CD4-positive, alpha-beta T cell treated with Interferon alpha-2 for 1 hour (primary cell): ENCODE measurements around the gene CDYL2.

Experiments used
- DNase-seq, 2 donors: peaks; one replicate each; pipeline ENCODE4 v3.0.0-alpha.2; 2020 to 2022

The CDYL2 gene

DNA sequence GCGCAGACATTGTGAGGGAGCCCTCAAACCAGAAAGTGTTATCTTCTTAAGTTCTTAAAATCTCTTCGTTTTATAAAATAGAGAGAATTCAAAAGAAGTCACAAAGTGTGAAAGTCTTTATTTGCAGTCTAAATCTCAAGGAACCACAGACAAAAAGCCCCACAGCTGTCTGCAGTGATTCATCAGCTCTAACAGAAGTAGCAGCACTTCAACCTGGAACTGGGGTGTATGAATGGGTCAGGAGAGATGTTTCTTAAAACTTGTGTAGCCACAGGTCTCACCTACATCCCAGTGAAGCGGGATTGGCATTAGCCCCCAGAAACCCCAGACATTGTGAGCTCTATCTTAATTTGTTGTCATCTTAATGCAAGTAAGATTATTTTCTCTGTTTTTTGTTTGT is 61.1 kb downstream of the CDYL2 start:
- no peak for DNase-seq

DNA sequence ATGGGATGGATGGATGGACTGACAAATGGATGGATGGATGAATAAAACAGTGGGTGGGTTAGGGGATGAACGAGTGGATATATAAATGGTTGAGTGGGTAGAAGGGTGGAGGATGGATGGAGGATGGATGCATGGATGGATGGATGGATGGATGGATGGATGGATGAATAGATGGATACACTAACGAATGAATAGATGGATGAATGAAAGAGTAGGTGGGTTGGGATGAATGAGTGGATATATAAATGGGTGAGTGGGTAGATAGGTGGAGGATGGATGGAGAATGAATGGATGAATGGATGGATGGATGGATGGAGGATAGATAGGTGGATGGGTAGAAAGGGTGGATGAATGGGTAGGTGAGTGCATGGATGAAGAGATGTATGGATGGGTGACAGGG is 62.1 kb downstream of the CDYL2 start:
- no peak for DNase-seq

DNA sequence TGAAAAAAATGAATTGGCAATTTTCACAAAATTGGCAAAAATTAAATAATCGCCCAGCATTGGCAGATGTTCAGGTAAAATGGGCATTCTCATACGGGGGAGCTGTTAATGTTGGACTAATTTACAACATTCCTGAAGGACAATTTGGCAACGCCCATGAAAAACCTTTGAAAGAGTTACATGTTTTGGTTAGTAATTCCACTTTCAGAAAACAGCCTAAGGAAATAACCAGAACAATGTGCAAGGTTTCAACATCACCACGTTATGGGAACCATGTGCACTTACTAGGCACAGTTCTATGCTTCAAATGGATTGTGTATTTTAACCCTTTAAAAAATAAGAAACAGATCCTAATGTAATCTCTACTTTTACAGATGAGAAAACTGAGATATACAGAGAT is 62.7 kb downstream of the CDYL2 start:
- no peak for DNase-seq

DNA sequence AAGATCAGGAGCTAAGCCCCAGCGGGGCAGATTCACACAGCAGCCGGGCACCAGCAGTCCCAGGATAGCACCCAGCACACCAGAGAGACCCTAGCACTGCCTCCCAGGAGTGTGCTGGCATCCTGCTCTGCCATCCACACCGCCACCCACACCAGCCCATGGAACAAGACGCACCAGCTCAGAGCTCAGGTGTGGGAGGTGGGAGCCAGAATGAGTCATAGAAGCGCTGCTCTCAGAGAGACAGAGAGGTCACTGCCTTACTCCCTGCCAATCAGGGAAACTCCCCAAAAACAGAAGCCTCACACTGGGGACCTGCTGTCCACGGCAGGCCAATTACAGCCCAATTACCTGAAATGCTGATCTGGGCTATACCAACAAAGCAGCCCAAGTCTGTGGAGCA is 64.9 kb downstream of the CDYL2 start:
- DNase-seq, result no peak

DNA sequence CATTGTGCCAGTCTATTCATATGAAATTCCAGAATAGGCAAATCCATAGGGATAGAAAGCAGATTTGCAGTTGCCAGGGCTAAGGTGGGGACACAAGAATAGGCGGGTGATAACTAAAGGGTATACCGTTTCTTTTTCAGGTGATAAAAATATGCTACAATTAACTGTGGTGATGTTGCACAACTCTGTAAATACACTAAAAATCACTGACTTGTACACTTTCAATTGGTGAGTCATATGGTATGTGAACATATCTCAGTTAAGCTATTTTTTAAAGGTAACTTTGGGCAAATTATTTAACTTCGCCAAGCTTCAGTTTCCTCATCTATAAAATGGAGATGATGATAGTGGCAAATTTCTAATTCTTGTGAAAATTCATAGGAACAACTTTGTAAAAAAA is 65.9 kb downstream of the CDYL2 start:
- DNase-seq, result no peak

DNA sequence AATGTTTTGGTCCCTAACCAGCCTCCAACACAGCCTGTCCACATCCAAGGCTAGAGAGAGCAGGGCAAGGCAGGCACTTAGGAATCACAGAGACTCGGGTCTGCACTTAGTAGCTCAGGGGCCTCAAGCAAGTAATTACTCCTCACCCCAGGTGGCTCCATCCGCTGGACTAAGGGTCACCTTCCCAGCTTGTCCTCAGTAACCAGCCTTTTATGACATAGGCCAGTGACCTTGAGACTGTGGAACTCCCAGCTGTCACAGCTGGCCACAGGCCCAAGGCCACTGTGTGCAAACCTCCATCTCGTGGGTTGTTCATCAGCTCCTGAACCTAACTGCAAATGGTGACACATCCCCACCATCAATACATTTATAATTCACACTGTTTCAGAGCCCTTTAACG is 68.6 kb downstream of the CDYL2 start:
- DNase-seq, result no peak

DNA sequence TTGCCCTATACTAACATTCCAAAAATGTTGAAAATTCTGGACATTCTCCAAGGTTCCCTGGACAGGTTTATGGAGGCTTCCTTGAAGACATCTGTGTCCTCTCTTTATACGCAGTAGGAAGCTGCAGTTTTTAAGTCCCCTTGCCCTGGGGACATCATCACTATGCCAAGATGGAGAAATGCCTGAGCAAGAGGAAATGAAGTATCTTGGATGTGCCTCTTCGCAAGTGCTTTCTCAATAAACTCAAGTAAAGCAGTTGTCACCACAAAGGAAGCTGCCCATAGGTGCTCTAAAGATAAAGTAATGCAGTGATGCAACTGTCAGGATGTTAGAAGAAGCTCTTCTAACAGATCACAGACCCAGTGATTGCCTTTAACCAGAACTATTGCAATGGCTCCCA is 71.0 kb downstream of the CDYL2 start:
- no peak for DNase-seq

DNA sequence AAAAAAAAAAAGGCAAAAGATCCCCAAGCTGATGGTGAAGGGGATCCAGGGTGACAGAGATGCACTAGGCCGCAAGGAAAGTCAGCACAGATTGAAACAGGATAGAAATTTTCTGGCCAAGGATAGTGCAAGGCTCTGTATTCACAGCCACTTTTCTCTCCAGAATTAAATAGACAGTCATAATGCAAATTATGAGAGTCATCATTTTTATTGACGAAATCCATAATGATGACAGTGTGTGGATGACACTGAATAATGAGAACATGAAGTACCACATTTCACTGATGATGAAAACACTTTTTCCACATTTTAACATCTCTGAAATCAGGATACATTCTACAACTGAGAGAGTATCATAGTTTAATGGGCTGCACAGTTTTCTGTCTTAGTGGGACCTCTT is 72.5 kb downstream of the CDYL2 start:
- DNase-seq, result no peak

DNA sequence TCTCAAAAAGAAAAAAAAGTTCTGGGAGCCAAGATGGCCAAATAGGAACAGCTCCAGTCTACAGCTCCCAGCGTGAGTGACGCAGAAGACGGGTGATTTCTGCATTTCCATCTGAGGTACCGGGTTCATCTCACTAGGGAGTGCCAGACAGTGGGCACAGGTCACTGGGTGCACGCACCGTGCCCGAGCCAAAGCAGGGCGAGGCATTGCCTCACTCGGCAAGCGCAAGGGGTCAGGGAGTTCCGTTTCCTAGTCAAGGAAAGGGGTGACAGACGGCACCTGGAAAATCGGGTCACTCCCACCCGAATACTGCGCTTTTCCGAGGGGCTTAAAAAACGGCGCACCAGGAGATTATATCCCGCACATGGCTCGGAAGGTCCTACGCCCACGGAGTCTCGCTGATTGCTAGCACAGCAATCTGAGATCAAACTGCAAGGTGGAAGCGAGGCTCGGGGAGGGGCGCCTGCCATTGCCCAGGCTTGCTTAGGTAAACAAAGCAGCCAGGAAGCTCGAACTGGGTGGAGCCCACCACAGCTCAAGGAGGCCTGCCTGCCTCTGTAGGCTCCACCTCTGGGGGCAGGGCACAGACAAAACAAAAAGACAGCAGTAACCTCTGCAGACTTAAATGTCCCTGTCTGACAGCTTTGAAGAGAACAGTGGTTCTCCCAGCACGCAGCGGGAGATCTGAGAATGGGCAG is 77.2 kb downstream of the CDYL2 start:
- DNase-seq, result peak in 1 of 2 donors; percentile 27

DNA sequence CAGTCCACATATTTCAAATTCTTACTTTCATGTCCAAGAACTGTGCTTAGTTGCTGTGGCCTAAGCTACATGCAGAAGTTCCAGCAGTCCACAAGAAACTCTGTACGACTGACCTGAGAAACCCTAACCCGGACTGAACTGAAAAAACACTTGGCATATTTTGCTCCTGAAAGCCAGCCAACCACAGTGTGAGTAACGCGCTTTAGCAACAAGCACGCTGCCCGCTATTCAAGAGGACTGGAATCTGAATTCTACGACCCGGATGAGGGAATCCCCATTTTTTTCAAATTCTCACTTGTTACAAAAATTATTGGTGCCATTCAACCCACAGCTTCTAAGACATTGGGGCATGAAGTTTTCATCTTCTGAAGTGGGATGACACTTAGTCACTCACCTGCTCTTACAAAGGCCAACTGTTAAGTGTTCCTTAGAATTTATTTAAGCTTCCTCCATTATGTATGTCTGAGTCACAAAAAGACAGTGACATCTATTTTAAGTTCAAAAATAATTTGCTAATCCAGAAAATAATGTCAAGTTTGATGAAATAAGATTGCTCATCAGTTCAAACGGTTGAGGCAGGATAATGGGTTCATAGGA is 78.7 kb downstream of the CDYL2 start:
- DNase-seq, result no peak

DNA sequence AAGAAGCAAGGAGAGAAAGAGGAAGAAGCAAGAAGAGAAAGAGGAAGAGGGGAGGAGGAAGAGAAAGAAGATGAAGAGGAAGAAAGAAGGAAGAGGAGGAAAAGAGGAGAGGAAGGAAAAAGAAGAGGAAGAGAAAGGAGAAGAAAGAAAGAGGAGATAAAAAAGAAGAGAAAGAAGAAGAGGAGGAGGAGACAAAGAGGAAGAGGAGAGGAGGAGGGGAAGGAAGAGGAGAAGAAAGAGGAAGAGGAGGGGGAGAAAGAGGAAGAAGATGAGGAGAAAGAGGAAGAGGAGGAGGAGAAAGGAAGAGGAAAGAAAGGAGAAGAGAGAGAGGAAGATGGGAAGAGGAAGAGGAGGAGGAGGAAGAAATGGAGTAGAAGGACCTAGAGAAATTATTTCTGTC is 80.4 kb downstream of the CDYL2 start:
- no peak for DNase-seq

DNA sequence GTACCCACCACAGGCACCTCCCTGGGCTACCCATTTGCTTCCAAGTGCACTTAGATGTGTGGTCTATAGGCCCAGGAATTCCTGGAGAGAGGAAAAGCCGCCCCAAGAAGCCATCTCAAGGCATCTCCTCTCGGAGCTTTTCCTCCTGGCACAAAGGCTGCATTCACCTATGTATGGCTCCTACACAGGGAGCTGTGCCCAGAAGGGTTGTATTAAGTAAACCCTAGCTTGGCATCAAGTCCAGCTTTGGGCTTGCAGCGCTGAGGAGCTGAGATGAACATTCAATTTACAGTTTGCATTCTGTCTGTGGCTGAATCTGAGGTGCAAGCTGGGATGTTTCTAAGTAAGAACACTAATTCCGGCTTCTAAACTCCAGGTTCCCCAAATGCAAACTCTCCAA is 81.3 kb downstream of the CDYL2 start:
- DNase-seq, result no peak

DNA sequence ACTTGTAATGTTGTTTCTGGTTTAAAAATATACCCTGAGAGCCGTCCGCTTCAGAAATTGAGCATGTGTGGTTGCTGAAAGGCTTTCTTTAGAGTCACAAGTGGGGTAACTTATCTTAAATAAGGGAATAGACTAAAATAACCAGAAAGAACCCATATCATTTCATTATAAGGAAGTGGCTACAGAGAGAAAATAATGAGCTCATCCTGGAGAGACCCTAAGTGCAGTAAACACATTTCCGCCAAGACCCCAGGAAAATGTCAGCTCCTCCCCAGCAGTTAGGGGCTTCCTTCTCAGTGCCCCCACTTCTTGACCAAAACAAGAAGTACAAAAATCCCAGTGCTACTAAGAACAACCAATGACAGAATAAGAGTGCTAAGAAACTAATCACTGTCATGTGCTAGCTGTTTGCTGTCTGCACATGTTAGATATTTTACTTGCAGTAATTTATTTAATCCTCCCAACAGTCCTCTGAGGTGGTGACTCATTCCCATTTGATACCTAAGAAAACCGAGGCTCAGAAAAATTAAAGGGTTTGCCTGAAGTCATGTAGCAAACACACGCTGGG is 83.5 kb downstream of the CDYL2 start:
- DNase-seq, result no peak

DNA sequence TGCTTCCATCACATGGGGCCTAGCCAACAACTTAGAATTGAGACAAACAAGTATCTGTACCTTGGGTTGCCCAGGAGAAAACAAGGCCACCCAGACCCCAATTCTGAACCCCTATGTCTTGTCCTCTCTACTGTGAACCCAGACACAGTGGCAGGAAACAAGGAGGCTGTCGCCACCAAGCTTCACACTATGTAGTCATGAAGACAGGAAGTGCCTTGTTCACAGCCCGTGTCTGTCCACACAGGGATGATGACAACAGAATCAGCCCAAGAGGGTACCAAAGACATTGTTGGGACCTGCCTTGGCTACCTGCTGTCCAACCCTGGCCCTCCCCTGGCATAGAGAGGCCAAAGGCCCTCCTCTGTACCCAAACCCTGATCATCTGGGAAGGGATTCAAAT is 84.8 kb downstream of the CDYL2 start:
- DNase-seq, result peak in 1 of 2 donors; percentile 35

DNA sequence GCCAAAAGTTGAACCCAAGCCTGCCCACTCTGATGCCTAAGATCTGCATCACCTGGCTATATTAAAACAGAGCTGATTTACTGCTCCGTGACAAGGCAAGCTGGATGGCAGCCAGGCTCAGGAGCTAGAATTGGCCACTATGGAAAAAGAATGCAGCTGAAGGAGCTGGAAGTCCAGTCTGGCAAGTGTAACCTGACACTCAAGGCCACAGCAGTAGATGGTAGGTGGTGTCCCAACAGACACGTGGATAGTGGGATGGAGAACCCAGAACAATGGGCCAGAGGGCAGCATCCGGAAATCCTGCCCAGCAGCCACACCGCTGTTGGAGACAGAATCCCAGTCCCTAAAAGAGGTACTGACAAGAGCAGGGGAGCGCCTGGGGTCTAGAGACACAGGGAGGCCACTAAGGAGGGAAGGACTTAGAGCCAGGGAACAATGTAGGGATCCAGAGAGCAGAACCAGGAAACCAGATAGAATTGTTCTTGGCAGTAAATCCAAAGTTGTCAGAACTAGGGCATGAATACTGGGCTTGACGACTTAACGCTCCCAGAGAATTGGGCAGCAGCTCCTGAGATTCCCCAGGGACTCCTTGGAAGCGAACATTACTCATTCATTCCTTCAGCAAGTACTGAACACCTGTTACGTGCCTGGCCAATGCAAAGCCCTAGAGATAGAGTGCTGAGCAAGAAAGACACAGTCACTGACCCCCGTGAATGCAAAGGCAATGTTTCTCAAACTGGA is 85.7 kb downstream of the CDYL2 start:
- DNase-seq, result no peak

DNA sequence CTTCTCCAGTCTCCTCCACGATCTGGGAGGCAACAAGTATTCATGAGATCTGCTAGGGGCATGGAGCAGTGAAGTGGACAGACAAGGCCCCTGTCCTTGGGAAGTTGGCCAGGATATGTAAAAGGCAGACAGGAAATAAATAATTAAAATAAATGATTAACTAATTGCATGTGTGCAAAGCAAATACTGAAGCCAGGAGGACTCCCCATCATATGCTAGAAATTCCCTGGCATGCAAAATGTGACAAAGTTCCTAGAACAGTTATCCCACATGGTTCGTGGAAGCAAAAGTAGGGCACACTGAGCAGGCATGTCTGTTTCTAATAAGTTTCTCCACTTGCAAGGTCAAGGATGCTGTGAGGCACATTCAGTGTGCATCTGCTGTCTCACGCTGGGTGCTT is 86.8 kb downstream of the CDYL2 start:
- no peak for DNase-seq

DNA sequence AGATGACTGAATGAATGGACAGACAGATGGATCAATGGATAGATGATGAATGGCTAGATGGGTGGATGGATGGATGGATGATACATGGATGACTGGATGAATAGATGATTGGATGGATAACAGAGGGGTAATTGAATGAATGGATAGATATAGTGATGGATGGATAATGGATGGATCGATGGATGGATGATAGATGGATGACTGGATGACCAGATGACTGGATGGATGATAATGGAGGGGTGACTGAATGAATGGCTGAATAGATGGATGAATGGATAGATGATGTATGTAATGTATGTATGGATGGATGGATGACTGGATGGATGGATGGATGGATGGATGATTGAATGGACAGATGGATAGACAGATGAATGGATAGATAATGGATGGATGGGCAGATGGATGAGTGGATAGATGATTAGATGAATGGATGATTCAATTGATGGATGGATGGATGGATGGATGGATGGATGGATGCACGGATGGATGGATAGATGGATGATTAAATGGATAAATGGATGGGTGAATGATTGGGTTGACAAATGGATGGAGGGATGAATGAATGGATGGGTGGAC is 87.7 kb downstream of the CDYL2 start:
- DNase-seq, result no peak

DNA sequence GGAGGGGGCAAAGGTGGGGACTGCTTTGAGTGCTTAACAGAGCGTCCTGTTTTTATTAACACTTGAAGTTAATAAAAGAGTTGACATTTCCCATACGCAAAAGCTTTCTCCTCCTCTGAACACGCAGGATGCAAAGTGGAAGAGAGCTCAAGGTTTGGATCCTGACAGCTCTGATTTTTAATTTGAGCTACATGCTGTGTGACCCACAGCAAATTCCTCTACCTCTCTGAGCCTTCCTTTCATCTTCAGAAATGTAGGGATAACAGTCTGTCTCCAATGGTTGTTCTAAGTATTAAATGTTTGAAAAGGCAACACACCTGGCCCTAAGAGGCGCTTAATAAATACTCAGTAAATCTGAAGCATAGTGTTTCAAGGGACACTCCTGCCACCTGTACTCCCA is 93.0 kb downstream of the CDYL2 start:
- no peak for DNase-seq

DNA sequence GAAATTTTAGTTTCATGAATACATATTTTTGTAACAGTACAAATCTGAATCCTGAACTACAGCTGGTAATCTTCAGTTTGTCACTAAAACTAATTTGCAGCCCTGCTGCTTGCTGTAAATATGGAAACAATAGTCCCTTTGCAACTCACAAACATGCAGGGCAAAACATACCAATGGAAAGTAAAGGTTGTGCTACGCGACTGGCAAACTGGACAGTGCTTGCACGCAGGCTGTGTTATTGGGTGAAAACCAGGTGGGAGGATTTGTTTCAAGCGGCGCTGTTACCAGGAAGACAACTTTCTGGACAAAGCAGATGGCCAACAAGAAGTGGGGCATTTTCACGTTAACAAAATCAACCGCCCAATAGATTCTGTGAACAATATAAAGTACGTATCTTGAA is 93.5 kb downstream of the CDYL2 start:
- DNase-seq, result no peak

DNA sequence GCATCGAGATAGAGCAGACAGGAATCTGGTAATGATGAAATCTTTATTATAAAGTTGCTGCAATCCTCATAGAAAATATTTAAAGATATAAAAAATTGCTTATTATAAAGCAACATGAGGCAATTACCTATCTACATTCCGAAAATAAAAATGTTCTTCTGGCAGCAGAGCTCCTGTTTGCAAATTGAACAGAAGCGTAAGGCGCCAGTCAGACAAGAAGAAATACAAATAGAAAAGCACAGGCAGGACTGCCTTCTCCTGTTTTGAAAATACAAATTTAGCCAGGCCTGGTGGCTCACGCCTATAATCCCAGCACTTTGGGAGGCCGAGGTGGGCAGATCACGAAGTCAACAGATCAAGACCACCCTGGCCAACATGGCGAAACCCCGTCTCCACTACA is 95.6 kb downstream of the CDYL2 start:
- DNase-seq, result no peak

DNA sequence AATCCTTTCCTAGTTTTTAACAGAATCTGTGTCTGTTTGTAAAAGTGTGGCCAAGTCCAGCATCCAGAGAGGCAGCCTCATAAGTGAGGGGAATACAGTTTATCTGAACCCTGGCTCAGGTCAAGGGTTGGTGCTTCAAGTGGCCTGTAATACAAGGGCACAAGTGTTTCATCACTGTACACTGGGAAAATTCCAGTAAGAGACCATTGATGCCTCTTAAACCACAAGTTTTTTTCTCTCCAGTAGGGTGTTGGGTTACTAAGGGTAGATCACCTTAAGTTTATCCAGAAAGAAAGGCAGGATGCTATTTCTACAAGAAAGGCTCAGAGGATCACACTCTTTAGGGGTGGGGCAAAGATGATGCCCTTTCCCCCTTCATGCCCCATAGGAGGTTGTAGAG is 96.7 kb downstream of the CDYL2 start:
- DNase-seq, result no peak

DNA sequence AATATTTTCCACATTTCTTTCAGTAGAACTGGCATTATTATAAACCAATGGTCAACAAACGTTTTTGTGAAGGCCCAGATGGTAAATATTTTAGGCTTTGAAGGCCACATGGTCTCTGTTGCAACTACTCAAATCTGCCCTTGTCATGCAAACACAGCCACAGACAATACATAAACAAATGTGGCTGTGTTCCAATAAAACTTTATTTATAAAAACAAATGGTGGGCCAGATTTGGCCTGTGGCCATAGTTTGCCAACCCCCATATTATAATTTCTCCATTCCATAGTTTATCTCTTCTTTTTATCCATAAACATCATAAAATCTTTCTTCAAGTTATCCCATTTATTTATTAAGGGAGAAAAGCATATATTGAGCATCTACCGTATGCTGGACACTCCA is 98.8 kb downstream of the CDYL2 start:
- no peak for DNase-seq

DNA sequence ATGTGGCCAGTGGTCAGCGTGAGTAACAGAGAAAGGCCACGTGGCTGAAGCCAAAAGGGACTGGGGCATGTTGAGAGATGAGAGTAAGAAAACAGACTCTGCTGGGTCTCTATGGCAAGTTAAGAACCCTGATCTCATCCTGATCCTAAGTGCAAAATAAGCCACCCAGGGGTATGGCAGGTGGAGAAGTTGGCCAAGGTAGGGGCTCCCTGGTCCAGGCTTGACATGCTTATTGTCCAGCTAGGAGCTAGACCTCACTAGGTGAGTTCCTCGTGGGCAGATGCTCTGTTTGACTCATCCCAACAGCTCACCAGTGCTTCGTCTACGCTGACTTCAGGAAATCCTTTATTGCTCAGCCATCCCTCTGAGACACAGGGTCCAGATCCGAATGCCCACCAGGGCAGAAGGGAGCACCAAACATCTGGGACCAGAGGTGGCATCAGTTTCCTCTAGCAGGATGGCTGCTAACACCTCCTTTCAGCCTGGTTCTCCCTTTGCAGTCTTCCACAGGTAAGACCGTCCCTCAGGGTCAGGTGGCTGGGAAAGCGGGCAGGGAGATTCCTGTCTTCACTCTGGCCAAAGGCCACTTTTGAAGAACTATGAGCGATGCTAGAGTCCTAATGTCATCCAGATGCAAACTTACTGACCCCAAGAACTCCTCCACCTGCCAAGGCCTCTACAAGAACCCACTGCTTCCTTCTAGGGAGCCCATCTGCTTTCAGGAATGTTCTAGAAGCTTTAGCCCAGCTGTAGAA is 99.5 kb downstream of the CDYL2 start:
- no peak for DNase-seq
